Fibroblast of upper back skin (primary cell): Measurements from ENCODE around the gene BLZF1.
"Not testable (repeated sequence)": the region's sequence is repeated elsewhere in the genome, so short reads cannot be mapped to it uniquely, and the experiment has no call there.

Experiments used
- DNase-seq: peaks from one replicate; pipeline ENCODE4 v3.0.0-alpha.2; 2013

BLZF1 gene

GRCh38 chr1:169367686-169368405 is at the start of gene BLZF1, which contains the start of gene NME7:
BLZF1 (plus strand) TSS chr1:169368195; CDS start chr1:169369523, 1,328 bp downstream.
NME7 (minus strand) TSS chr1:169367797; CDS start chr1:169367710, 87 bp downstream.
- peak; percentile 96 for DNase-seq

DNA sequence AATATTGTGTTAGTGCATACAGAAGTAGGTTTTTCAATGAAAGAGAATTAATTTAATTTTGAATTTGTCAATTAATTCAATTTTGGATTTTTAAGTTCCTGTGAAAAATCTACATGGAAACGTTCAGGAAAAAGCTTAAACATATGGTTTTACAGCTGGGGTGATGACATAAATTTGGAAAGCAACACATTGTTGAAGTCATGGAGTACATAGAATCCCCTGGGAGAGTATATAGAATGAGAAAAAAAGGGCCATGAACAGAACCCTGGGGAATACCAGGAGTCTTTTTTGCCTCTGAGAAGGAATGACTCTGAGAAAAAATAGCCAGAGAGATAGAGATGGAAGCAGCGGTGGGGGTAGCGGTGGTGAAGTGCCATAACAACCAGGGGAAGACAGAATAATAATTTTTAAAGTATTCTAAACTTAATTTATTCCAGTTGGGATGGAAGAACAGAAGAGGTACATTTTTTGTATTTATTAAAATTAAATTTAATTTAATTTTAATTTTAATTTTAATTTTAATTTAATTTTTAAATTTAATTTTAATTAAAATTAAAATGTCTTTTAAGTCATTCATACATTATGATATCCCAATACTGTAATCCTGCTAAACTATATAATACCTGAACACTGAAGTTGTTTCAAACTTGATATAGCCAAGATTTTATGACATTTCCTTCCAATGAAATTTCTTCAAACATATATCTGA is 49.3 kb upstream of the BLZF1 start:
- DNase-seq: peak; percentile 31

DNA sequence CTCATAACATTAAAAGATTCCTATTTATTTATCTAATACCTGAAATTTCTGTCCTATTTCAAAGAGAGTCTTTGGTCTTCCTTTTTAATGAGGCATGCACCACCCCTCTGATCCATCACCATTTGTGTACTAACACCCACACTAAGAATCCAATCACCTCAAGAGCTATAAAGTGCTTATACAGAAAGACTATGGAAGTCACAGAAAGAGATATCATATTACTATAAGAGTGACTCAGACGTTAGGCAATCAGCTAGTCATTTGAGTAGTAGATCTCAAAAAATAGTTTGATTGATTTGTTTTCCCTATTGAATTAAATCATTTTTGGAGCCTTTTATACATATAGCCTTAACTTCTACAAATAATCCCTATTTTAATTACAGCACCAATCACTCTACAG is 46.5 kb upstream of the BLZF1 start:
- DNase-seq: peak; percentile 52

GRCh38 chr1:169322138-169322537 is 45.9 kb upstream of the BLZF1 start:
- no peak for DNase-seq

DNA sequence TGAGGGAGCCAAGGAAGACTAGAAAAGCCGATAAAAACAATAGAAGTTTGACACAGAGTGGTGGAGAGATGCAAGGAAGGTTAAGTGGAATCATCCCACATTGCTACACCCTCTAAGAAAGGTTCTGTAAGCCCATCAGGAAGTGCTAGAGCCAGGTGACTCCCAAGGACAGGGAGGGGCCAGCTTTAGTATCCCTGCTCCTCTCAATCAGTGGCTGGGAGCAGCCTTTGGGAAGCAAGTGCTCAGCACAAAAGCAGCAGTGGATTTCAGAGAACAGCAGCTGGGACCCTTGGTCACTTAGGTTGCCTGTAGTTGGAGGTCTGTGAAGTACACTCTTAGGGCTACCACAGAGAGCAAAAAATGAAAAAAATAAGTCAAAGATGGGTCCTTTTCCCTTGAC is 42.9 kb upstream of the BLZF1 start:
- no peak for DNase-seq

DNA sequence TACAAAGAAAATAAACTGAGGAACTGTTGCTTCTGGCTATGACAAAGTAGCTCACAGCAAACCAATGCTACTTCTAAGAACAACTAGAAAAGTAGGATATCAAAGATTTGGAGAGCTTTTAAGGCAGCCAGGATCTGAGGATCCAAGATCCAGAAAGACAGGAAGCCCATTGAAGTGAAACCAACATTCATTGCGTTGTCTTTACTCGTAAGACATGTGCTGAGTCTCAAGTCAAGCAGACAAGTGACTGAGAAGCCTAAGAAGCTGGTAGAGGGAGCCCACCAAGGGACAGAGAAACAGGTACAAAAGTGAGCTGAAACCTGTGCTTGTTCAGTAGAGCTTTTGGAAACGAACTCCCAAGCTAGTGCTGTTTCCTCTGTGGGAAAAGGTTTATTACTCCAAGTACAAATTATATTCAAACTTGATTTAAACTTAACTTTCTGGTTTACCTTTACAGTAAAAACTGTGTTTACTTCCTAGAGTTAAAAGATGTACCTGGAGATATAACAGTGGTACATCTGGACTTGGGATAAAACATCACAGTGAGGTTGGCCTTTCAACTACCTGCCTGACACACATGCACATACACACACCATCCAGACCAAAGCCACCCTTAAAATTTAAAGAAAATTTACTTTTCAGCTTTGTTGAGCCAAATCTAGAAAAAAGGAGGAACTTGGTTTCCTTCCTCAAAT is 41.6 kb upstream of the BLZF1 start:
- DNase-seq: no peak

DNA sequence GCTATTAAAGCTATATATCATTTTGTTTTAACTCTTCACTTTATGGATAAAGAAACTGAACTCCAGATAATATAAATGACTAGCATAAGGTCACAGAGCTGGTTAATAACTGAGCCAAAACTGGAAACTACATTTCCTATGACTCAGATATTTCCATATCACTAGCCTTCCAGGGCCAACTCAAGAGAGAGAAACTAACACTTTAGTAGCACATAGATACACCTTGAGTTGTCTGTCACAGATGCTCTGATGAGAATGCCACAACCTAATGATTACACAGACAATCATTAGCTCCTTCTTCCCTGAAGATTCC is 41.1 kb upstream of the BLZF1 start:
- DNase-seq: peak; percentile 27

DNA sequence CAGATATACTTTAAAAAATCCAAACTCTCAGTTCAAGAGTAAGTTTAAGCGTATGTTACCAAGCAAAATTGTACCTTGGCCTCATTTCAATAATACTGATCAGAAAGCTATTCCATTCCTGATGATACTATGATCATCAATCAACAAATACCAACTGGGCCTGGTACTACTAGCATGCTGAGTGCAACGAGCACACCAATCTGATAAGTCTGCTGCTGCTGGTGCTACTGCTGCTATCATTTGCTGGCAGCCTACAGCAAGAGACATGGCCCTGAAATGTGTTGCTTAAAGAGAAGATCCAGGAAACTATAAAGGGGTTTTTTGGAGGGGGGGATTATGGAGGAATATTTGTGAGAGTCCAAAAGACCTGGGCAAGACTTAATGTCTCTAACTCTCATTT is 40.1 kb upstream of the BLZF1 start:
- DNase-seq: no peak

GRCh38 chr1:169329383-169329782 is 38.6 kb upstream of the BLZF1 start:
- DNase-seq: no peak

DNA sequence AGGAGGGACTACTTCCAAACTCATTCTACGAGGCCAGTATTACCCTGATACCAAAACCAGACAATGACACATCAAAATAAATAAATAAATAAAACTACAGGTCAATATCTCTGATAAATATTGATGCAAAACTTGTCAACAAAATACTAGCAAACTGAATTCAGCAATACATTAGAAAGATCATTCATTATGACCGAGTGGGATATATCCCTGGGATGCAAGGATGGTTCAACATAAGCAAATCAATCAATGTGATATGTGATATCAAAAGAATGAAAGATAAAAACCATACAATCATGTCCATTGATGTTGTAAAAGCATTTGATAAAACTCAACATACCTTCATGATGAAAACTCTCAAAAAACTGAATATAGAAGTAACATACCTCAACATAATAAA is 37.1 kb upstream of the BLZF1 start:
- DNase-seq: no peak

GRCh38 chr1:169334727-169335126 is 33.3 kb upstream of the BLZF1 start:
- DNase-seq: not testable (repeated sequence)

DNA sequence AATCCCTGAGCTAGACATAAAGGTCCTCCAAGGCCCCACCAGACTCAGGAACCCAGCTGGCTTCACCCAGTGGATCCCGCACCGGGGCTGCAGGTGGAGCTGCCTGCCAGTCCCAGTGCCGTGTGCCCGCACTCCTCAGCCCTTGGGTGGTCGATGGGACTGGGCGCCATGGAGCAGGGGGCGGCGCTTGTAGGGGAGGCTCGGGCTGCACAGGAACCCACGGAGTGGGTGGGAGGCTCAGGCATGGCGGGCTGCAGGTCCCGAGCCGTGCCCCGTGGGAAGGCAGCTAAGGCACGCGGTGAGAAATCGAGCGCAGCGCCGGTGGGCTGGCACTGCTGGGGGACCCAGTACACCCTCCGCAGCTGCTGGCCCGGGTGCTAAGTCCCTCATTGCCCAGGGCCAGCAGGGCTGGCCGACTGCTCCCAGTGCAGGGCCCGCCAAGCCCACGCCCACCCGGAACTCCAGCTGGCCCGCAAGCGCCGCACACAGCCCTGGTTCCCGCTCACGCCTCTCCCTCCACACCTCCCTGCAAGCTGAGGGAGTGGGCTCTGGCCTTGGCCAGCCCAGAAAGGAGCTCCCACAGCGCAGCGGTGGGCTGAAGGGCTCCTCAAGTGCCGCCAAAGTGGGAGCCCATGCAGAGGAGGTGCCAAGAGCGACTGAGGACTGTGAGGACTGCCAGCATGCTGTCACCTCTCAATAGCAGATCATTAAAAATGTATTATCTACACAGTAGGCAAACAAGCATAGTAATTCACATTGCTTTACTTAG is 30.9 kb upstream of the BLZF1 start:
- not testable (repeated sequence) for DNase-seq

- DNase-seq: no peak
These were observed 29.4 kb upstream of the BLZF1 start for GRCh38 chr1:169338617-169339016.

DNA sequence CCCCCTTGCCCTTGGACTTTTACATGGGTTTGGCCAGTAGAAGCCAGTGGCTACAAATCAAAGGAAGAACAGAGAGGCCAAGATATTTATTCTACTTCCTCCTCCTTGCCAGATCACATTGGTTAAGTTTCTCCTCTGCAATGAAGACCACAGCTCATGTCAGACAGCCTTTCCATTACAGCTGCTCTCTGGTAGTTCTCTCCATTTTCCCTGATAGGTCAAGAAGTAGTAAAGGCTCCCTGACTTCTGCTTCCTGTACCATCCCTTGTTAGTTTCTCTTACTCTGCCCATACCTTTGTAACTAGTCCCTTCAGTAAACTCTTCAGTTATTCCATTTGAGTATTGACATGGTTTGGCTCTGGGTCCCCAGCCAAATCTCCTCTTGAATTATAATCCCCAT is 28.2 kb upstream of the BLZF1 start:
- no peak for DNase-seq

- DNase-seq: no peak
These were observed 27.1 kb upstream of the BLZF1 start for GRCh38 chr1:169340882-169341281.

DNA sequence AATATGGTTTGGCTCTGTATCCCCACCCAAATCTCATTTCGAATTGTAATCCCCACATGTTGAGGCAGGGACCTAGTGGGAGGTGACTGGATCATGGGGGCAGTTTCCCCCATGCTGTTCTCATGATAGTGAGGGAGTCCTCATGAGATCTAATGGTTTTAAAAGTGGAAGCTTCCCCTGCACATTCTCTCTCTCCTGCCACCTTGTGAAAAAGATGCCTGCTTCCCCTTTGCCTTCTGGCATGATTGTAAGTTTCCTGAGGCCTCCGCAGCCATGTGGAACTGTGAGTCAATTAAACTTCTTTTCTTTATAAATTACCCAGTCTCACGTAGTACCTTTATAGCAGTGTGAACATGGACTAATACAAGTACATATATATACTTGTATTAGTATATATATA is 25.9 kb upstream of the BLZF1 start:
- not testable (repeated sequence) for DNase-seq

- DNase-seq: no peak
These were observed 22.5 kb upstream of the BLZF1 start for GRCh38 chr1:169345511-169345910.

DNA sequence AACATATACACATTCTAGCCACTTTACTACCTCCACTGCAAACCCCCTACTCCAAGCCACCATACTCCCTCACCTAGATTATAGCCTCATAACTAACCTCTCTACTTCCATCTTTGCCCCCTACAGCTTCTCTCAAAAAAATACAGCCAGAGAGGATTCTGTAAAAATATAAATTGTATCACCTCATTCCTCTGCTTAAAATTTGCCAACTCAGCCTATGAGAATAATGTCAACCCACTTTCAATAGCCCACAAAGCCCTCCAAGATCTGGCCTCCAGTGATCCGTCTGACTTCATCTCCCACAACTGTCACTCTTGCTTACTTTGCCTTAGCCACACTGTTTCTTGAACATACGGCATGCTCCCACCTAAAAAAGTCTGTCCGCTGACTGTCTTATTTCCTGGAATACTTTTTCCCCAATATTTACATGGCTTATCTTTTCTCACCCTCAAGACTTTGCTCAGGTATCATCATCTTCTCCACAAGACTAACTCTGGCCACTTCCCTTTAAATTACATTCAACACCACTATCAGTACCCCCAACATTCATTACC is 21.9 kb upstream of the BLZF1 start:
- DNase-seq: no peak

DNA sequence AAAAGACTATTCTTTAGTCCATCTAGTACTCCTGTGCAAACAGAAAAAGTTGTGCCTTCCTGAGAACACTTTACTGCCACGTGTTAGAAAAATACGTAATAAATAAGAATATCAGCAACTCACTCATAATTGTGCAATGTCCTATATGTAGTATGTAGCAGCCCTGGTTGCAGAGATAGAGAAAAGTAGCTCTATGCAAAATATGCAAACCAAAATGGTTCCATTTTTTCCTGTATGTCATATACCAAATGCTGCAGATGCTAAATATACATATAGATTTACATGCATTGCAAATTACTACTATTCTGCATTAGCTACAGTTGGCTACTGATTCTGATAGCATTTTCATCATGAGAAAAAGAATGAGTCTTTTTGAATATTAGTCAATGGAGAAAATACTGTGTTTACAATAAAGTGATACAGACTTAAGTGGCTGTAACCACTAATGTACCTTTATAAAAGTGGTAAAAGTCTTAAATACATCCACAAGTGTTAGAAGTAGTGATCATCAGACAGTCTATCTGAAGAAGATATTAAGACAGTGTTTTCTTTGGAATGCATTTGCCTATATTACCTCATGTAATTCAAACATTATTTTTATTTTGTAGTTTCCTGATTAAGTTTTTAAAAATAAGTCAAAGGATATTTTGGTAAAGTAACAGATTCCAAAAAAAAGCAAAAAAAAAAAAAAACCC is 20.2 kb upstream of the BLZF1 start:
- no peak for DNase-seq

GRCh38 chr1:169348383-169349036 is 19.5 kb upstream of the BLZF1 start:
- peak; percentile 61 for DNase-seq

- DNase-seq: no peak
These were observed 7.6 kb upstream of the BLZF1 start for GRCh38 chr1:169360415-169360814.

- DNase-seq: peak; percentile 56
These were observed 6.7 kb upstream of the BLZF1 start for GRCh38 chr1:169361281-169361680.
